ENCODE measurements around the gene YBX2.

GRCh38 chr17:7323731-7324437 lies 29.4 kb upstream of the YBX2 start:
- TF ChIP-seq CTCF (IDR thresholded peaks at IDR 0.05) (peak; percentile 57 to 83 (median 78)), POLR2AphosphoS5 (IDR thresholded peaks at IDR 0.05) (peak in 1 of 4 donors; percentile 12)
